ENCODE results near the gene PTRH1.

PTRH1 gene

DNA sequence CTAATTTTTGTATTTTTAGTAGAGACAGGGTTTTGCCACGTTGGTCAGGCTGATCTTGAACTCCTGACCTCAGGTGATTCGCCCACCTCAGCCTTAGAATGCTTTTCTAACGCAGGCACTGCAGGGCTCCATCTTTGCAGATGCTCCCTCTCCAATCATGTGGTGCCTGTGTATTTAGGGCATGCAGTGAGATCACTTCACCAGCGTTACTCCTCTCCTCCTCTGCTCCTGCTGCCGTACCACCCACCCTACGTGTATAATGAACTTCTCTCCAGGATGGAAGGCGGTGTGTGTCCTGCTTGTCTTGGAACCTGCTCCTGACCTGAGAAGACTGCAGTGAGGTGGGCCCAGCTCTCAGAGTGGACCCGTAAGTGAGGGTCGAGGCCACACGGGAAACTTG, 22.3 kb downstream of the PTRH1 start:
- TF ChIP-seq, protein P1, sequence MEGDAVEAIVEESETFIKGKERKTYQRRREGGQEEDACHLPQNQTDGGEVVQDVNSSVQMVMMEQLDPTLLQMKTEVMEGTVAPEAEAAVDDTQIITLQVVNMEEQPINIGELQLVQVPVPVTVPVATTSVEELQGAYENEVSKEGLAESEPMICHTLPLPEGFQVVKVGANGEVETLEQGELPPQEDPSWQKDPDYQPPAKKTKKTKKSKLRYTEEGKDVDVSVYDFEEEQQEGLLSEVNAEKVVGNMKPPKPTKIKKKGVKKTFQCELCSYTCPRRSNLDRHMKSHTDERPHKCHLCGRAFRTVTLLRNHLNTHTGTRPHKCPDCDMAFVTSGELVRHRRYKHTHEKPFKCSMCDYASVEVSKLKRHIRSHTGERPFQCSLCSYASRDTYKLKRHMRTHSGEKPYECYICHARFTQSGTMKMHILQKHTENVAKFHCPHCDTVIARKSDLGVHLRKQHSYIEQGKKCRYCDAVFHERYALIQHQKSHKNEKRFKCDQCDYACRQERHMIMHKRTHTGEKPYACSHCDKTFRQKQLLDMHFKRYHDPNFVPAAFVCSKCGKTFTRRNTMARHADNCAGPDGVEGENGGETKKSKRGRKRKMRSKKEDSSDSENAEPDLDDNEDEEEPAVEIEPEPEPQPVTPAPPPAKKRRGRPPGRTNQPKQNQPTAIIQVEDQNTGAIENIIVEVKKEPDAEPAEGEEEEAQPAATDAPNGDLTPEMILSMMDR (IDR thresholded peaks at IDR 0.05; ENCODE audit: low read depth, low read length), result no peak
- no peak overlapping the region for H3K4me3 ChIP-seq (ENCODE audit: low read depth, low read length)

DNA sequence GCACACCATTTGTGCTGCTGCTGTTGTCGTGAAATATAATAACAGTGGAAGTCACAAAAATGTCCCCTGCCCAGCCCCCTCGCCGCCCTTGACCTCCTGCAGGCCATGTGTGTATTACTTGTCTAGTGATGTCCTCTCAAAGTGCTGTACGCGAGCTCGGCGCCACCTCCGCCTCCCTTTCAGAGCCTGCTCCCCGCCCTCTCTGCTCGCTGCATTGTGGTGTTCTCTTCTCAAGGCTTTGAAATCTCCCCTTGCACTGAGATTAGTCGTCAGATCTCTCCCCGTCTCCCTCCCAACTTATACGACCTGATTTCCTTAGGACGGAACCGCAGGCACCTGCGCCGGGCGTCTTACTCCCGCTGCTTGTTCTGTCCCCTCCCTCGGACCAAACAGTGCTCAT, 23.4 kb downstream of the PTRH1 start:
- TF ChIP-seq, protein P1 (IDR thresholded peaks at IDR 0.05; ENCODE audit: low read depth, low read length), result no peak
- H3K4me3 ChIP-seq (ENCODE audit: low read depth, low read length), result no peak overlapping the region

DNA sequence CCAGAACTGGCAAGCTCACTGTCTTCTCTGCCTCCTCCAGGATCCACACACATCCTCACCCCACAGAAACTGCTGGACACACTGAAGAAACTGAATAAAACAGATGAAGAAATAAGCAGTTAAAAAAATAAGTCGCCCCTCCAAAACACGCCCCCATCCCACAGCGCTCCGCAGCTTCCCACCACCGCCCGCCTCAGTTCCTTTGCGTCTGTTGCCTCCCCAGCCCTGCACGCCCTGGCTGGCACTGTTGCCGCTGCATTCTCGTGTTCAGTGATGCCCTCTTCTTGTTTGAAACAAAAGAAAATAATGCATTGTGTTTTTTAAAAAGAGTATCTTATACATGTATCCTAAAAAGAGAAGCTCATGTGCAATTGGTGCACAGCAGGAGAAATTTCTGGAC, 24.7 kb downstream of the PTRH1 start:
- no peak overlapping the region for H3K4me3 ChIP-seq (ENCODE audit: low read depth, low read length)
- TF ChIP-seq, protein P1 (IDR thresholded peaks at IDR 0.05; ENCODE audit: low read depth, low read length), result no peak

DNA sequence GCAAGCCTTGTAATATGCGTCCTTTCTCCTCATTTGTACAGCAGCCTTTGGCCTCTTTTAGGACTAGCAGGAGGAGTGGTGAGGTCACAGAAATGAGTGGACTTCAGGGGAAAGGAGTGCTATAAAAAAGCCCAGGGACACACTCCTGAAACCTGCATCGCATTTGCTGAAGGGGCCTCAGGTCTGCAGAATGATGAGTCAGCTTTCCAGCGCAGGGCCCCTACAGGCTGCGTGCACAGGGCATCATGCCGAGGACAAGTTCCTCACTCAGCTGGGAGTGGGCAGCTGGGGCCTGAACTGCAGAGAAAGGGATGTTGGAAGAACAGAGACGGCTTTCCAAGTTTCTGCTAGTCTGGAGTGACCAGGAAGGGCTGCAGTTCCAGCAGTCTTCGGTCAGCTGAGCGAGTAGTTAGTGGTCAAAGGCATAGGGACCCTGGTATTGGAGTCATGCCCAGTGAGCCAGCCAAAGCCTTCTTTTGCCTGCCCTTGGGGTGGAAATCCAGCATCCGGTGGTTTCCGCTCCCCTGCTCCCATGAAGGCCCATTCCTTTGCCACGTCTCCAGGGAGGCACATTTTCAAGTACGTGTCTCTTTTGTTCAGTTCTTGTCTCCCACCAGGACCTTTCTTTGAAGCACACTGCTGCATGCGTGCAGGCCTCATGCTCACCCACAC, 26.0 kb downstream of the PTRH1 start:
- TF ChIP-seq, protein P1 (IDR thresholded peaks at IDR 0.05; ENCODE audit: low read depth, low read length), result no peak
- H3K4me3 ChIP-seq (ENCODE audit: low read depth, low read length), result no peak overlapping the region

DNA sequence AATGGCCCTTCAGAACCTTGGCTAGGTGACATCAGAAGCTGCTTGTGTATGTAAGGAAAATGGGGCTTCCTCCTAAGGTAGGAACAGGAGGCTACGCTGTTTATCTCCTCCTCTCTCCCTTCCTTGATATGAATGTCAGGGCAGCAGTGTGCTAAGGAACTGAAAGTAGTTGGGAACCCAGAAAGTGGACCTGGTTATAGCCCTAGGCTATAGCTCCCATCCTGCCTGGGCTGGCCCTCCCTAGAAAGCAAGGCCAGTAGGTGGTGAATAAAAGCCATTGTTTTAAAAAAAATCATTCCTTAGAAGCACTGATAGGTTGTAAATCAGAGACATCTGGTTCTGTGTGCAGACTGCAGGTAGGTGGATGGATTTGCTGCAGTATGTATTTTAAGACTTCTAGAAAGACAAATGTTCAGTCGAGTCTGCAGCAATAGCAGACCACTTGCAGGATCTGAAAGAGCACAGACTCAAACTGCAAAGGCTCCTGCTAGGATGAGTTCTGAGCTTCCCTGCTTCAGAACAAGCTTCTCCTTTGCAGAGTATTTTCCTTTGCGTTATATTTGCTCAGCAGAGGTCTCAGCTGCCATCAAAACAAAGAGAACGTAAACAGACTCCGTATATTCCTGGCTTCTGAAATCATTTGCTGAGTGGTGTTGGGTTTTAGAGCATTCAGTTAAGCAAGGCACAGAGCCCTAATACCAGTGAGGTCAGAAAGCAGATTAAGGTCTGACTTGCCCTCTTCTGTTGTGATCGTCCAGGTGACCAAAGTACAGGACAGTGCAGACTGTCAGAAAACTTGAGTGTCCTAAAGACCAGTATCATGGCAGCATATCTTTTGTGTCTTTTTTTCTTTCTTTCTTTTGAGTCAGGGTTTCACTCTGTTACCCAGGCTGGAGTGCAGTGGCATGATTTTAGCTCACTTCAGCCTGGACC, 28.7 kb downstream of the PTRH1 start:
- TF ChIP-seq, protein P1 (IDR thresholded peaks at IDR 0.05; ENCODE audit: low read depth, low read length), result no peak
- no peak overlapping the region for H3K4me3 ChIP-seq (ENCODE audit: low read depth, low read length)

DNA sequence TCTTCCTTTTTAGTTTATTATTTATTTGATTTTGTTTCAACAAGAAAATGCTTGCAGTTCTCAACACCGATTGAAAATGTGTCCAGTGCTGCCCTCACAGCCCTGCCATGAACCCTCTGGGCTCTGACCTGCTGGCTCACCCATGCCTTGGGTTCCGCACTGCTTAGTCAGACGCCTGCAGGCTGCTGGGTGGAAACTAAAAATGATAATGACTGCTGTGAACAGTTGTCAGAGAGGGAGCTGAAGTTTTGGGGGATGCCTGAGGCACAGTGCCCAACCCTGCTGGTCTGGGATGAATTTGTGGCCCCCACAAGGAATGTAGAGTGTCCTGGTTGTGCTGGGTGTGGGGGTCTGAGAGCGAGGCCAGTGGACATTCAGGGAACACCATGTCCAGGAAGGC, 30.9 kb downstream of the PTRH1 start:
- H3K4me3 ChIP-seq (ENCODE audit: low read depth, low read length), result no peak overlapping the region
- TF ChIP-seq, protein P1 (IDR thresholded peaks at IDR 0.05; ENCODE audit: low read depth, low read length), result no peak

DNA sequence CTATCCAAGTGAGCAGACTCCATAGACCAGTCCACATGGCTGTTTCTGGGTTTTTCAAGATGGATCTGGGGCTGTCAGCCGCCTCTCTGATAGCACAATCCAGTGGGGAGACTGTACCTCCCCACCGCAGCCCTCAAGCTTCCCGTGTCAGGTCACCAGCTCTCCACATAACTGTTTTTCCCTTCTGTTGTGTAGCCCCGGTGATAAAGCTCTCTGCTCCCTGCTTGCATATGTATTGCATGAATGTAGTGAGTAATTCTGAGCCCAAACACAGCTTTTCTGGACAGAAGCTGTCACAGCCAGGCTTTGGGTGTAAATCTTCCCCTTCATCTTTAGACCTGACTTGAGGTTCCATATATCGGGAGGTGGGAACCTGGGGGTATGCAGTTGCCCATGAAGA, 31.7 kb downstream of the PTRH1 start:
- TF ChIP-seq, protein P1 (IDR thresholded peaks at IDR 0.05; ENCODE audit: low read depth, low read length), result no peak
- no peak overlapping the region for H3K4me3 ChIP-seq (ENCODE audit: low read depth, low read length)
